ENCODE measurements around the gene GLMP. TPM values are rescaled to one million over a fixed set of nuclear protein-coding genes. Genes with fewer than 3 reads are reported as not detected.

The GLMP gene
- total and polyA plus RNA-seq, 2 of the 13 experiments (the other 11 are each of a cell fraction or from before 2014, with no cell fraction given): 44.6 to 75.8 TPM

DNA sequence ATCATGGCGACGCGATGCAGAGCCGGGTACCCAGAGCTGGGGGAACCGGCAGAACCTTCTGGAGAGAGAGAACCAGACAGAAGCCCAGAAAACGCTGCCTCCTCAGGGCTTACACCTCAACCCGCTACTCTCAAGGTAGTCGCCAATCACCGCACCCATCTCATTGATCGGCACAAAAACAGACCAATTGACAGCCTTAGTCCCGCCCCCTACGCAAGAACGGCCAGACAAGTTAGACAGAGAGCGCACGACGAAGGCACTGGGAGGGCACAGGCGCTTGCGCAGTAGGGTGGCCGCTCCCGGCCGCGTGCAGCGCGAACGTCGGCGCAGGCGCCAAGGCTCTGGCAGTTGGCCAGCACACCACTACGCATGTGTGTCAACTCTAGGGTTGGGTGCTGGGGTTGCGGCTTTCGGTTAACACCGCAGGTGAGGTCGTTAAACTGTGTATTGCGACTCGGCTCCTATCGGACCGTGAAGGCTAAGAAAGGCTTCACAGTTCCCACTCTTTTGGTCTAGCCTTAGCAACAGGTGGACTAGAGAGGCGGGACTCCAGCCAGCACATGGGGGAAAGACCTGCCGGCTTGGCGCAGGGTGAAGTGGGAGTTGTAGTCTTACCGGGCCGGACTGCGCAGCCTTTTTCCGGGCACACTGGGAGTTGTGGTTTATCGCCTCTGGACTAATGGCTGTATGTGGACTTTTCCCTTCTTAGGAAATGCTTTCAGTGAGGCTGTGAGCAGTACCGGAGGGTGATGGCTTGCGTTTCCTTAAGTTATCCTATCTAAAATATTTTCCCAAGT is 42.9 kb upstream of the GLMP start, which contains the start of the genes CCT3 and TSACC (continued):
- TF ChIP-seq, protein P1, sequence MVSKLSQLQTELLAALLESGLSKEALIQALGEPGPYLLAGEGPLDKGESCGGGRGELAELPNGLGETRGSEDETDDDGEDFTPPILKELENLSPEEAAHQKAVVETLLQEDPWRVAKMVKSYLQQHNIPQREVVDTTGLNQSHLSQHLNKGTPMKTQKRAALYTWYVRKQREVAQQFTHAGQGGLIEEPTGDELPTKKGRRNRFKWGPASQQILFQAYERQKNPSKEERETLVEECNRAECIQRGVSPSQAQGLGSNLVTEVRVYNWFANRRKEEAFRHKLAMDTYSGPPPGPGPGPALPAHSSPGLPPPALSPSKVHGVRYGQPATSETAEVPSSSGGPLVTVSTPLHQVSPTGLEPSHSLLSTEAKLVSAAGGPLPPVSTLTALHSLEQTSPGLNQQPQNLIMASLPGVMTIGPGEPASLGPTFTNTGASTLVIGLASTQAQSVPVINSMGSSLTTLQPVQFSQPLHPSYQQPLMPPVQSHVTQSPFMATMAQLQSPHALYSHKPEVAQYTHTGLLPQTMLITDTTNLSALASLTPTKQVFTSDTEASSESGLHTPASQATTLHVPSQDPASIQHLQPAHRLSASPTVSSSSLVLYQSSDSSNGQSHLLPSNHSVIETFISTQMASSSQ (IDR thresholded peaks at IDR 0.05; ENCODE audit: low read depth): no peak
- TF ChIP-seq, protein P1 (CRISPR knock-in tag; IDR thresholded peaks at IDR 0.05; ENCODE audit: borderline replicate concordance): peak; percentile 42; the same call in 1 of the 2 replicates
- TF ChIP-seq ZNF713 (CRISPR knock-in tag; IDR thresholded peaks at IDR 0.05): no peak
- TF ChIP-seq NFKB2 (CRISPR knock-in tag; IDR thresholded peaks at IDR 0.05; ENCODE audit: borderline replicate concordance): no peak
- TF ChIP-seq HNF4G (IDR thresholded peaks at IDR 0.05; ENCODE audit: borderline replicate concordance, low read depth, low read length): 0 out of 2 replicates have a peak, but pooled peaks have one; percentile 25
- no peak for TF ChIP-seq HNF4G (CRISPR knock-in tag; IDR thresholded peaks at IDR 0.05; ENCODE audit: borderline replicate concordance, low read depth)
- TF ChIP-seq EP300 (IDR thresholded peaks at IDR 0.05; ENCODE audit: low read depth in 2 of 2, low read length in 2 of 2): 0 out of 4 replicates have a peak, but pooled peaks of 1 of the 2 experiments have one; percentile 29
- peak; percentile 40; the same call in 1 of the 2 replicates for TF ChIP-seq EP300 (CRISPR knock-in tag; IDR thresholded peaks at IDR 0.05; ENCODE audit: borderline replicate concordance)
- TF ChIP-seq, protein P2, sequence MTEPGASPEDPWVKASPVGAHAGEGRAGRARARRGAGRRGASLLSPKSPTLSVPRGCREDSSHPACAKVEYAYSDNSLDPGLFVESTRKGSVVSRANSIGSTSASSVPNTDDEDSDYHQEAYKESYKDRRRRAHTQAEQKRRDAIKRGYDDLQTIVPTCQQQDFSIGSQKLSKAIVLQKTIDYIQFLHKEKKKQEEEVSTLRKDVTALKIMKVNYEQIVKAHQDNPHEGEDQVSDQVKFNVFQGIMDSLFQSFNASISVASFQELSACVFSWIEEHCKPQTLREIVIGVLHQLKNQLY (CRISPR knock-in tag; IDR thresholded peaks at IDR 0.05): no peak; the same call in 1 of the 2 replicates
- peak; percentile 53 for TF ChIP-seq NCOA2 (CRISPR knock-in tag; IDR thresholded peaks at IDR 0.05)
- TF ChIP-seq KDM6A (CRISPR knock-in tag; IDR thresholded peaks at IDR 0.05; ENCODE audit: low read depth): no peak
- no peak; the same call in 1 of the 2 replicates for TF ChIP-seq MEF2D (CRISPR knock-in tag; IDR thresholded peaks at IDR 0.05)
- peak; percentile 81 for TF ChIP-seq KMT2B (CRISPR knock-in tag; IDR thresholded peaks at IDR 0.05)
- TF ChIP-seq, protein P3, sequence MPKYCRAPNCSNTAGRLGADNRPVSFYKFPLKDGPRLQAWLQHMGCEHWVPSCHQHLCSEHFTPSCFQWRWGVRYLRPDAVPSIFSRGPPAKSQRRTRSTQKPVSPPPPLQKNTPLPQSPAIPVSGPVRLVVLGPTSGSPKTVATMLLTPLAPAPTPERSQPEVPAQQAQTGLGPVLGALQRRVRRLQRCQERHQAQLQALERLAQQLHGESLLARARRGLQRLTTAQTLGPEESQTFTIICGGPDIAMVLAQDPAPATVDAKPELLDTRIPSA (CRISPR knock-in tag; IDR thresholded peaks at IDR 0.05; ENCODE audit: borderline replicate concordance): 0 out of 2 replicates have a peak, but pooled peaks have one; percentile 28
- no peak for TF ChIP-seq ZNF615 (CRISPR knock-in tag; IDR thresholded peaks at IDR 0.05; ENCODE audit: borderline replicate concordance)
- TF ChIP-seq, protein P4, sequence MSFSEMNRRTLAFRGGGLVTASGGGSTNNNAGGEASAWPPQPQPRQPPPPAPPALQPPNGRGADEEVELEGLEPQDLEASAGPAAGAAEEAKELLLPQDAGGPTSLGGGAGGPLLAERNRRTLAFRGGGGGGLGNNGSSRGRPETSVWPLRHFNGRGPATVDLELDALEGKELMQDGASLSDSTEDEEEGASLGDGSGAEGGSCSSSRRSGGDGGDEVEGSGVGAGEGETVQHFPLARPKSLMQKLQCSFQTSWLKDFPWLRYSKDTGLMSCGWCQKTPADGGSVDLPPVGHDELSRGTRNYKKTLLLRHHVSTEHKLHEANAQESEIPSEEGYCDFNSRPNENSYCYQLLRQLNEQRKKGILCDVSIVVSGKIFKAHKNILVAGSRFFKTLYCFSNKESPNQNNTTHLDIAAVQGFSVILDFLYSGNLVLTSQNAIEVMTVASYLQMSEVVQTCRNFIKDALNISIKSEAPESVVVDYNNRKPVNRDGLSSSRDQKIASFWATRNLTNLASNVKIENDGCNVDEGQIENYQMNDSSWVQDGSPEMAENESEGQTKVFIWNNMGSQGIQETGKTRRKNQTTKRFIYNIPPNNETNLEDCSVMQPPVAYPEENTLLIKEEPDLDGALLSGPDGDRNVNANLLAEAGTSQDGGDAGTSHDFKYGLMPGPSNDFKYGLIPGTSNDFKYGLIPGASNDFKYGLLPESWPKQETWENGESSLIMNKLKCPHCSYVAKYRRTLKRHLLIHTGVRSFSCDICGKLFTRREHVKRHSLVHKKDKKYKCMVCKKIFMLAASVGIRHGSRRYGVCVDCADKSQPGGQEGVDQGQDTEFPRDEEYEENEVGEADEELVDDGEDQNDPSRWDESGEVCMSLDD (CRISPR knock-in tag; IDR thresholded peaks at IDR 0.05; ENCODE audit: borderline replicate concordance): no peak
- no peak for TF ChIP-seq SIX4 (CRISPR knock-in tag; IDR thresholded peaks at IDR 0.05)
- TF ChIP-seq, protein P5, sequence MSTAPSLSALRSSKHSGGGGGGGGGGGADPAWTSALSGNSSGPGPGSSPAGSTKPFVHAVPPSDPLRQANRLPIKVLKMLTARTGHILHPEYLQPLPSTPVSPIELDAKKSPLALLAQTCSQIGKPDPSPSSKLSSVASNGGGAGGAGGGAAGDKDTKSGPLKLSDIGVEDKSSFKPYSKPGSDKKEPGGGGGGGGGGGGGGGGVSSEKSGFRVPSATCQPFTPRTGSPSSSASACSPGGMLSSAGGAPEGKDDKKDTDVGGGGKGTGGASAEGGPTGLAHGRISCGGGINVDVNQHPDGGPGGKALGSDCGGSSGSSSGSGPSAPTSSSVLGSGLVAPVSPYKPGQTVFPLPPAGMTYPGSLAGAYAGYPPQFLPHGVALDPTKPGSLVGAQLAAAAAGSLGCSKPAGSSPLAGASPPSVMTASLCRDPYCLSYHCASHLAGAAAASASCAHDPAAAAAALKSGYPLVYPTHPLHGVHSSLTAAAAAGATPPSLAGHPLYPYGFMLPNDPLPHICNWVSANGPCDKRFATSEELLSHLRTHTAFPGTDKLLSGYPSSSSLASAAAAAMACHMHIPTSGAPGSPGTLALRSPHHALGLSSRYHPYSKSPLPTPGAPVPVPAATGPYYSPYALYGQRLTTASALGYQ (CRISPR knock-in tag; IDR thresholded peaks at IDR 0.05): no peak
- TF ChIP-seq ZFP41 (CRISPR knock-in tag; IDR thresholded peaks at IDR 0.05; ENCODE audit: borderline replicate concordance): no peak
